OCI-LY3 (cell line): ENCODE data around the gene JPT2.

Experiments
- H2AFZ ChIP-seq: fragments of 200-600, 300-600 bp; shearing (Covaris generic); 2 replicates; pipeline ENCODE4 v1.6.0; 2014; ENCODE audit warnings: antibody characterized with exemption, low read depth, low read length
- H3K27ac ChIP-seq: fragments of 200-600, 300-600 bp; sonication (generic); 2 replicates; pipeline ENCODE4 v1.5.1; 2014; ENCODE audit warnings: mild to moderate bottlenecking, low read length, moderate library complexity, mixed read lengths
- H3K27me3 ChIP-seq: fragments of 200-600, 300-600 bp; sonication (generic); 2 replicates; pipeline ENCODE4 v1.6.1; 2014; ENCODE audit warnings: low read depth, low read length, mixed read lengths
- H3K36me3 ChIP-seq: fragments of 200-600, 300-600 bp; sonication (generic); replicated peaks from 2 replicates; pipeline ENCODE3; 2014; ENCODE audit warnings: low read depth, low read length, mixed read lengths
- H3K4me1 ChIP-seq: fragments of 300-600, 200-600 bp; sonication (generic); 2 replicates; pipeline ENCODE4 v1.6.1; 2014; ENCODE audit warnings: low read length, mixed read lengths
- H3K4me2 ChIP-seq: fragments of 200-600, 300-600 bp; sonication (generic); 2 replicates; pipeline ENCODE4 v1.6.1; 2014; ENCODE audit warnings: low read length, mixed read lengths
- H3K4me3 ChIP-seq: fragments of 300-600, 200-600 bp; sonication (generic); 2 replicates; pipeline ENCODE4 v1.5.1; 2014; ENCODE audit warnings: antibody characterized with exemption, mild to moderate bottlenecking, low read length, moderate library complexity
- H3K79me2 ChIP-seq: fragments of 300-600, 200-600 bp; shearing (Covaris generic); 2 replicates; pipeline ENCODE4 v1.6.1; 2014; ENCODE audit warnings: mild to moderate bottlenecking, low read length, mixed read lengths
- H3K9ac ChIP-seq: fragments of 300-600, 200-600 bp; shearing (Covaris generic); 2 replicates; pipeline ENCODE4 v1.6.0; 2014; ENCODE audit warnings: mild to moderate bottlenecking, low read length, moderate library complexity
- H3K9me3 ChIP-seq: fragments of 200-600, 300-600 bp; shearing (Covaris generic); 2 replicates; pipeline ENCODE4 v1.6.1; 2014; ENCODE audit warnings: low read length, mixed read lengths; ENCODE audit not compliant: insufficient read depth
- H4K20me1 ChIP-seq: fragments of 200-600, 300-600 bp; sonication (generic); 2 replicates; pipeline ENCODE4 v1.6.1; 2016; ENCODE audit warnings: low read length, mixed read lengths; ENCODE audit not compliant: insufficient read depth
- EZH2phosphoT487 ChIP-seq: fragments of 200-600 bp; shearing (Covaris generic); IDR thresholded peaks from 2 replicates; pipeline ENCODE4 v1.6.1; 2018; ENCODE audit warnings: antibody characterized with exemption, mixed run types, low read depth
- TF ChIP-seq, protein P1 (sequence below): fragments of 200-600, 300-600 bp; sonication (generic); IDR thresholded peaks from 2 replicates; pipeline ENCODE4 v1.5.1; 2014; ENCODE audit warnings: antibody characterized with exemption, low read length, low read depth

Gene JPT2

GRCh38 chr16:1674306-1674705 lies 3.8 kb upstream of the JPT2 start:
- Histone ChIP-seq H3K9me3 (no peaks in the 10 kb centered on the region), H3K36me3 (peaks cover 40% of the 10 kb centered on the region), H3K4me3 (no peak overlapping the region), H3K27me3 (no peaks in the 10 kb centered on the region), H2AFZ (no peak overlapping the region), H3K79me2 (peaks cover 12% of the 10 kb centered on the region), H3K9ac (no peak overlapping the region), H3K4me1 (peaks cover 7% of the 10 kb centered on the region; the same call in 1 of the 2 replicates), H3K4me2 (no peak overlapping the region), H4K20me1 (no peaks in the 10 kb centered on the region), H3K27ac (no peak overlapping the region)
- TF ChIP-seq, protein P1, sequence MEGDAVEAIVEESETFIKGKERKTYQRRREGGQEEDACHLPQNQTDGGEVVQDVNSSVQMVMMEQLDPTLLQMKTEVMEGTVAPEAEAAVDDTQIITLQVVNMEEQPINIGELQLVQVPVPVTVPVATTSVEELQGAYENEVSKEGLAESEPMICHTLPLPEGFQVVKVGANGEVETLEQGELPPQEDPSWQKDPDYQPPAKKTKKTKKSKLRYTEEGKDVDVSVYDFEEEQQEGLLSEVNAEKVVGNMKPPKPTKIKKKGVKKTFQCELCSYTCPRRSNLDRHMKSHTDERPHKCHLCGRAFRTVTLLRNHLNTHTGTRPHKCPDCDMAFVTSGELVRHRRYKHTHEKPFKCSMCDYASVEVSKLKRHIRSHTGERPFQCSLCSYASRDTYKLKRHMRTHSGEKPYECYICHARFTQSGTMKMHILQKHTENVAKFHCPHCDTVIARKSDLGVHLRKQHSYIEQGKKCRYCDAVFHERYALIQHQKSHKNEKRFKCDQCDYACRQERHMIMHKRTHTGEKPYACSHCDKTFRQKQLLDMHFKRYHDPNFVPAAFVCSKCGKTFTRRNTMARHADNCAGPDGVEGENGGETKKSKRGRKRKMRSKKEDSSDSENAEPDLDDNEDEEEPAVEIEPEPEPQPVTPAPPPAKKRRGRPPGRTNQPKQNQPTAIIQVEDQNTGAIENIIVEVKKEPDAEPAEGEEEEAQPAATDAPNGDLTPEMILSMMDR: no peak
- no peak for TF ChIP-seq EZH2phosphoT487

GRCh38 chr16:1674751-1675664 lies 3.1 kb upstream of the JPT2 start:
- Histone ChIP-seq H3K9me3 (no peaks in the 10 kb centered on the region), H3K4me2 (no peak overlapping the region), H2AFZ (no peak overlapping the region), H3K9ac (no peak overlapping the region), H3K4me1 (peaks cover 8% of the 10 kb centered on the region; the same call in 1 of the 2 replicates), H4K20me1 (no peaks in the 10 kb centered on the region), H3K27me3 (no peaks in the 10 kb centered on the region), H3K4me3 (no peak overlapping the region), H3K79me2 (peaks cover 19% of the 10 kb centered on the region), H3K27ac (no peak overlapping the region), H3K36me3 (peaks cover 38% of the 10 kb centered on the region)
- TF ChIP-seq EZH2phosphoT487: no peak
- TF ChIP-seq, protein P1: no peak

DNA sequence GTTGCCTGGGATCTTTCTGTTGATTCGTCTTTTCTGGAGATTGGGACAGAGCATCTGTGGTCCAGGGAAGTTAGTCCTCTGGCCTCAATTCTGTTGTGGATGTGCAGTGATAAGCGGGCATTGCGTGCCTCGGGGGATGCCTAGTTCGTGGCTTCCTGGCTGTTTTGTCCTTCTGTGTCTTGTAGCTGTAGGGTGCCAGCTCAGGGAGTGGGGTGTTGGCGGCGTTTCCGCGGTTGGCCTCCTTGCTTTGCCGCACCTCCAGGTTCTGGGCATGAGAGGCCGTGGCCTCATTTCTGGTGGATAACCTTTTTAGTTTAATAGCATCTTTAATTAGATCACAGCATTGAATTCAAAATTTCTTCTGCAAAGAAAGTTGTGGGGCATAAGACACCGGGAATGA lies 1.4 kb upstream of the JPT2 start:
- H2AFZ ChIP-seq: no peak overlapping the region
- peaks cover 36% of the 10 kb centered on the region for H3K79me2 ChIP-seq
- H4K20me1 ChIP-seq: peaks cover 14% of the 10 kb centered on the region
- no peak overlapping the region for H3K27ac ChIP-seq
- peaks cover 31% of the 10 kb centered on the region for H3K36me3 ChIP-seq
- TF ChIP-seq, protein P1: no peak
- TF ChIP-seq EZH2phosphoT487: no peak
- peaks cover 8% of the 10 kb centered on the region; the same call in 1 of the 2 replicates for H3K4me1 ChIP-seq
- no peak overlapping the region for H3K4me2 ChIP-seq
- no peak overlapping the region for H3K4me3 ChIP-seq
- no peak overlapping the region for H3K9ac ChIP-seq
- H3K9me3 ChIP-seq: no peaks in the 10 kb centered on the region
- H3K27me3 ChIP-seq: no peaks in the 10 kb centered on the region

DNA sequence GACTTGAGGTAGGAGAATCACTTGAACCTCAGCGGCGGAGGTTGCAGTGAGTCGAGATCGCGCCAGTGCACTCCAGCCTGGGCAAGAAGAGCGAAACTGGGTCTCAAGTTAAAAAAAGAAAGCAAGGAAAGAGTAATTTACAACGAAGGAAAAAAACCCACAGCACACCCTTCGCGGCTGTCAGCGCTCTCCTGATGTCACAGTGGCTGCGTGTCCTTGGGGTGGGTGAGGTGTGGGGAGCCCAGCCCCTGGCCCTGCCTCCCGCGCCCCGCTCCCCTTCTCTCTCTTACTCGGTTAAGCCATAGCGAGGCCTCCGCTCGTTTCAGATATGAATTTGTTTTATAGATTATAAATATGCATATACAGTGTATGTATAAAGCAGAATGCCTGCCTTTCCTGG lies 740 bp upstream of the JPT2 start:
- H3K36me3 ChIP-seq: peaks cover 26% of the 10 kb centered on the region
- no peak for TF ChIP-seq EZH2phosphoT487
- TF ChIP-seq, protein P1: no peak
- no peaks in the 10 kb centered on the region for H3K27me3 ChIP-seq
- H3K9ac ChIP-seq: peak overlapping the region; percentile 34; the same call in 1 of the 2 replicates
- H2AFZ ChIP-seq: no peak overlapping the region
- H3K9me3 ChIP-seq: no peaks in the 10 kb centered on the region
- H3K79me2 ChIP-seq: peaks cover 42% of the 10 kb centered on the region
- H3K4me3 ChIP-seq: peak overlapping the region; percentile 74
- H4K20me1 ChIP-seq: peaks cover 14% of the 10 kb centered on the region
- peak overlapping the region; percentile 65 for H3K4me2 ChIP-seq
- peaks cover 8% of the 10 kb centered on the region; the same call in 1 of the 2 replicates for H3K4me1 ChIP-seq
- no peak overlapping the region for H3K27ac ChIP-seq
